Esophagus muscularis mucosa (tissue), 4 donors: ENCODE measurements around the gene CGB1.

ENCODE experiments used
- CTCF ChIP-seq, 3 experiments: fragments of 200-600 bp in 2 of 3; fragments of 450-650 bp in 1 of 3; sonication (generic) in 2 of 3; IDR thresholded peaks; one replicate each; pipeline ENCODE4 v1.5.1; 2017 to 2019; ENCODE audit warnings: antibody characterized with exemption in 3 of 3, mild to moderate bottlenecking in 2 of 3, moderate library complexity in 1 of 3
- EP300 ChIP-seq: sonication (generic); formaldehyde crosslinking; IDR thresholded peaks from one replicate; pipeline ENCODE4 v1.6.1; 2017; ENCODE audit warnings: antibody characterized with exemption
- POLR2A ChIP-seq: fragments of 450-650 bp; IDR thresholded peaks from one replicate; pipeline ENCODE4 v1.6.1; 2017; ENCODE audit warnings: antibody characterized with exemption, moderate library complexity, mild to moderate bottlenecking, low read depth
- POLR2AphosphoS5 ChIP-seq, 2 donors: sonication (generic); formaldehyde crosslinking; IDR thresholded peaks; one replicate each; pipeline ENCODE4 v1.6.1; 2017; ENCODE audit warnings: antibody characterized with exemption in 2 of 2

GRCh38 chr19:48988860-48989259 is 47.8 kb downstream of the CGB1 start:
- TF ChIP-seq CTCF (IDR thresholded peaks at IDR 0.05) (no peak), POLR2AphosphoS5 (IDR thresholded peaks at IDR 0.05) (no peak), POLR2A (no peak), EP300 (no peak)
